Endothelial cell of umbilical vein (primary cell): ENCODE data around the gene ZNF23. TPM values are rescaled to one million over a fixed set of nuclear protein-coding genes. Genes with fewer than 3 reads are reported as not detected.

Experiments used
- BruUV-seq: library from RNA; stranded (reverse); fragments of 400-500 nt; replicated peaks from 2 replicates; lab custom pipeline; 2021; lab: Mats Ljungman, UMichigan
- CTCF ChIA-PET: fragments of 300-600, 350-600 bp; sonication (Branson Sonifier 250); formaldehyde crosslinking; loops from one replicate; lab custom pipeline; 2021; ENCODE audit warnings: antibody characterized with exemption, inconsistent platforms; lab: Charles Lee
- POLR2A ChIA-PET: fragments of 300-600, 350-600 bp; sonication (Branson Sonifier 250); formaldehyde crosslinking; loops from one replicate; lab custom pipeline; 2021; ENCODE audit warnings: antibody characterized with exemption, inconsistent platforms; lab: Charles Lee
- DNase-seq: peaks from one replicate; pipeline ENCODE4 v3.0.0-alpha.2; 2011; ENCODE audit warnings: low read depth, low spot score
- FAIRE-seq: peaks from 2 replicates; lab custom pipeline; 2011; peaks lifted over from hg19 to GRCh38; lab: Jason Lieb, UNC
- H2AFZ ChIP-seq: 2 replicates; pipeline ENCODE4 v1.6.0; 2012; ENCODE audit warnings: low read depth, low read length, control low read depth, inconsistent platforms
- H3K27ac ChIP-seq: 2 replicates; pipeline ENCODE4 v1.5.1; 2011; ENCODE audit warnings: low read depth, mild to moderate bottlenecking, control low read depth, low read length, moderate library complexity; ENCODE audit not compliant: insufficient read depth
- H3K27me3 ChIP-seq, 2 experiments: 2 replicates each; pipeline versions ENCODE4 v1.6.0 to v1.6.1; 2011; ENCODE audit warnings: low read length in 2 of 2, mixed read lengths in 1 of 2; ENCODE audit not compliant: control insufficient read depth in 2 of 2, insufficient read depth in 2 of 2
- H3K36me3 ChIP-seq, 2 experiments: 2 replicates in 1 of 2; 3 replicates in 1 of 2; pipeline ENCODE4 v1.5.1; 2011; ENCODE audit warnings: low read length in 2 of 2, mild to moderate bottlenecking in 1 of 2, moderate library complexity in 1 of 2; ENCODE audit not compliant: control insufficient read depth in 2 of 2, insufficient read depth in 2 of 2; ENCODE audit errors: extremely low read depth in 1 of 2
- H3K4me1 ChIP-seq: 3 replicates; pipeline ENCODE4 v1.5.1; 2011; ENCODE audit warnings: mild to moderate bottlenecking, low read length; ENCODE audit not compliant: control insufficient read depth, insufficient read depth; ENCODE audit errors: extremely low read depth
- H3K4me2 ChIP-seq: 2 replicates; pipeline ENCODE4 v1.6.1; 2011; ENCODE audit warnings: low read length, control low read depth, mixed read lengths; ENCODE audit not compliant: insufficient read depth
- H3K4me3 ChIP-seq, 3 experiments: fragments of 200-600 bp in 1 of 3; sonication (generic), shearing (Covaris generic) in 1 of 3; replicated peaks in 1 of 3; 2 replicates each; pipeline ENCODE4 v1.5.1; 2011 to 2016; ENCODE audit warnings: control low read depth in 3 of 3, low read length in 3 of 3, mild to moderate bottlenecking in 2 of 3, inconsistent platforms in 1 of 3, low read depth in 1 of 3, moderate library complexity in 1 of 3; ENCODE audit not compliant: insufficient read depth in 1 of 3
- H3K79me2 ChIP-seq: 2 replicates; pipeline ENCODE4 v1.6.0; 2012; ENCODE audit warnings: low read length, inconsistent platforms; ENCODE audit not compliant: control insufficient read depth, insufficient read depth
- H3K9ac ChIP-seq: replicated peaks from 2 replicates; pipeline ENCODE3; 2011; ENCODE audit warnings: low read length, control low read depth; ENCODE audit not compliant: insufficient read depth; ENCODE audit errors: extremely low read depth
- H3K9me1 ChIP-seq: replicated peaks from 3 replicates; pipeline ENCODE4 v1.6.0; 2011; ENCODE audit warnings: mild to moderate bottlenecking, low read length; ENCODE audit not compliant: control insufficient read depth, insufficient read depth; ENCODE audit errors: extremely low read depth
- H3K9me3 ChIP-seq: replicated peaks from 2 replicates; pipeline ENCODE4 v1.5.1; 2012; ENCODE audit warnings: low read length, inconsistent platforms; ENCODE audit not compliant: control insufficient read depth, insufficient read depth
- H4K20me1 ChIP-seq: replicated peaks from 2 replicates; pipeline ENCODE3; 2011; ENCODE audit warnings: mild to moderate bottlenecking, low read length; ENCODE audit not compliant: control insufficient read depth, insufficient read depth; ENCODE audit errors: extremely low read depth
- FOS ChIP-seq: IDR thresholded peaks from 2 replicates; pipeline ENCODE4 v1.6.1; 2011; ENCODE audit warnings: mild to moderate bottlenecking, low read length, moderate library complexity, borderline replicate concordance; ENCODE audit not compliant: insufficient read depth
- GATA2 ChIP-seq: IDR thresholded peaks from 2 replicates; pipeline ENCODE4 v1.7.0; 2011; ENCODE audit warnings: low read depth, mild to moderate bottlenecking, moderate library complexity, mixed read lengths, low read length; ENCODE audit not compliant: insufficient read length, insufficient read depth
- MYC ChIP-seq: IDR thresholded peaks from one replicate; pipeline ENCODE4 v1.6.1; 2011; ENCODE audit warnings: mild to moderate bottlenecking, low read depth, low read length
- dilution Hi-C: fragments of 300-500 bp; cut with MboI; formaldehyde crosslinking; loops from one replicate; pipeline ENCODE4 v1.15.0; 2019; ENCODE audit warnings: low sequenced_read_pairs; ENCODE audit not compliant: extremely low pct_ligation_motif_present
- intact Hi-C: fragments of 100-400 bp; cut with micrococcal nuclease; formaldehyde crosslinking; loops from one replicate; pipeline ENCODE4 v1.10.0; 2022
- polyA plus RNA-seq, 4 experiments: library from polyadenylated mRNA; depleted of rRNA in 3 of 4; stranded (reverse) in 3 of 4; unstranded in 1 of 4; fragments of >200 nt; gene quantifications; 2 replicates each; pipeline versions ENCODE4 v1.2.1 to v1.2.3, GENCODE V29; 2011 to 2012; ENCODE audit warnings: missing spikeins in 1 of 4
- total RNA-seq: library from RNA; stranded (reverse); gene quantifications from 2 replicates; pipeline ENCODE4 v1.2.3, GENCODE V29; 2021
- TF ChIP-seq, protein P1 (sequence below): IDR thresholded peaks from 2 replicates; pipeline ENCODE4 v1.6.1; 2011; ENCODE audit not compliant: insufficient read depth, insufficient read length
- TF ChIP-seq, protein P2 (sequence below), 2 donors: IDR thresholded peaks; 1 replicate in 1 of 2; 2 replicates in 1 of 2; pipeline ENCODE4 v1.5.1; 2011; ENCODE audit warnings: low read length in 2 of 2, mild to moderate bottlenecking in 2 of 2, moderate library complexity in 2 of 2, control low read depth in 1 of 2, inconsistent platforms in 1 of 2, low read depth in 1 of 2; ENCODE audit not compliant: insufficient read depth in 1 of 2; ENCODE audit errors: extremely low read depth in 1 of 2

The ZNF23 gene
- total and polyA plus RNA-seq, 2 donors (not counting 3 experiments of a cell fraction or from before 2014, with no cell fraction given), result 2.1 to 6.4 TPM

DNA sequence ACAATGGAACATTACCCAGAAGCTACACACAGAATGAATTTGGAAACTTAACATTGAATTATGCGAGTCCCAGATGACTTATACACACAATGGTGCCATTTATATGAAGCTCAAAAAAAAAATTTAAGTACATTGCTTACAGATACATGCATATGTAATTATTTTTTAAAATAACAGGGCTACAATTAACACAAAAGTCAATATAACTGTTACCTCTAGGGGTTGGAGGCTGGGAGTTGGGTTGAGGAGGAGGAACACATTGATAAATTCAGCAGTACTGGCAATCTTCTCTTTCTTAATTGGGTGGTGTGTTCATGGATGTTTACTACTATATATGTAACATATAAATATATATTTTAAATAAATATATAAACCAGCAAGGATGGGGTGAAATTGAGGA is 1.1 kb downstream of the ZNF23 start:
- no peak for TF ChIP-seq GATA2
- TF ChIP-seq, protein P1, sequence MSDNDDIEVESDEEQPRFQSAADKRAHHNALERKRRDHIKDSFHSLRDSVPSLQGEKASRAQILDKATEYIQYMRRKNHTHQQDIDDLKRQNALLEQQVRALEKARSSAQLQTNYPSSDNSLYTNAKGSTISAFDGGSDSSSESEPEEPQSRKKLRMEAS, result no peak
- TF ChIP-seq, protein P2, sequence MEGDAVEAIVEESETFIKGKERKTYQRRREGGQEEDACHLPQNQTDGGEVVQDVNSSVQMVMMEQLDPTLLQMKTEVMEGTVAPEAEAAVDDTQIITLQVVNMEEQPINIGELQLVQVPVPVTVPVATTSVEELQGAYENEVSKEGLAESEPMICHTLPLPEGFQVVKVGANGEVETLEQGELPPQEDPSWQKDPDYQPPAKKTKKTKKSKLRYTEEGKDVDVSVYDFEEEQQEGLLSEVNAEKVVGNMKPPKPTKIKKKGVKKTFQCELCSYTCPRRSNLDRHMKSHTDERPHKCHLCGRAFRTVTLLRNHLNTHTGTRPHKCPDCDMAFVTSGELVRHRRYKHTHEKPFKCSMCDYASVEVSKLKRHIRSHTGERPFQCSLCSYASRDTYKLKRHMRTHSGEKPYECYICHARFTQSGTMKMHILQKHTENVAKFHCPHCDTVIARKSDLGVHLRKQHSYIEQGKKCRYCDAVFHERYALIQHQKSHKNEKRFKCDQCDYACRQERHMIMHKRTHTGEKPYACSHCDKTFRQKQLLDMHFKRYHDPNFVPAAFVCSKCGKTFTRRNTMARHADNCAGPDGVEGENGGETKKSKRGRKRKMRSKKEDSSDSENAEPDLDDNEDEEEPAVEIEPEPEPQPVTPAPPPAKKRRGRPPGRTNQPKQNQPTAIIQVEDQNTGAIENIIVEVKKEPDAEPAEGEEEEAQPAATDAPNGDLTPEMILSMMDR (IDR thresholded peaks at IDR 0.05; ENCODE audit: extremely low read depth in 1 of 2, insufficient read depth in 1 of 2, low read depth in 1 of 2, low read length in 2 of 2), result no peak
- no peak for TF ChIP-seq MYC
- ChIA-PET CTCF (interaction anchor here (0.7 to 1.4 kb wide), 6 partner anchors 18 to 104 kb away, joined by 3 to 5 read pairs (median 4); no protein-coding TSS in a partner anchor), POLR2A (interaction anchor here (1.3 kb wide), 1 partner anchor 23 kb away, joined by 4 read pairs; no protein-coding TSS in a partner anchor)
- H3K4me3 ChIP-seq, result peak overlapping the region in 1 of 3 experiments; percentile 82
- H3K9me3 ChIP-seq, result no peaks in the 10 kb centered on the region
- H3K27me3 ChIP-seq, result no peaks in the 10 kb centered on the region
- no peak overlapping the region for H3K27ac ChIP-seq
- H3K9me1 ChIP-seq, result no peaks in the 10 kb centered on the region
- DNase-seq, result no peak
- H3K36me3 ChIP-seq, result no peaks in the 10 kb centered on the region
- H3K79me2 ChIP-seq, result peaks cover 4% of the 10 kb centered on the region
- intact Hi-C loops (no loop called here), dilution Hi-C loops (no loop called here)
- peak overlapping the region; percentile 84 for H3K4me2 ChIP-seq
- no TSS peak for BruUV-seq
- peaks cover 15% of the 10 kb centered on the region for H3K4me1 ChIP-seq
- H3K9ac ChIP-seq, result peak overlapping the region; percentile 84
- H4K20me1 ChIP-seq, result no peaks in the 10 kb centered on the region
- FAIRE-seq, result no peak
- H2AFZ ChIP-seq, result no peak overlapping the region

DNA sequence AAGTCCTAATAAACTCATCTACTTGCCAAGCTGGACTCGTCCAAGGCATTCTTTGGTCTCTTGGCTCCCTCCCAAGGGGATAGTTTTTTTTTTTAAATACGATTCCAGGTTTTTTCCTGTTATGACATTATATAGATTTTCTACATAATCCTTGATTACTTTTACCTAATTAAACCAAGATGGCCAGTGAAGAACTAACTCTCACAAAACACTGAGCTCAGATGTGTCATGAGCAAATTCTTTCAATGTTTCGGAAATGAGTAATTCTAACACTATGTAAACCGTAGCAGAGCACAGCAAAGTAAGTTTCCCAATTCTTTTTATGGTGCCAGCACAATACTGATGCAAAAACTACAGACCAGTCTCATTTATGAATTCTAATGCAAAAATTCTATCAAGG is 1.8 kb downstream of the ZNF23 start:
- no peak for TF ChIP-seq FOS
- CTCF ChIA-PET, result interaction anchor here (0.7 to 1.4 kb wide), 6 partner anchors 19 to 104 kb away, joined by 3 to 5 read pairs (median 4); no protein-coding TSS in a partner anchor
- H3K4me2 ChIP-seq, result peak overlapping the region; percentile 84

More for the DNA sequence above, 1.8 kb downstream of the ZNF23 start:
- Histone ChIP-seq H3K4me1 (peaks cover 15% of the 10 kb centered on the region), H3K9me3 (no peaks in the 10 kb centered on the region), H3K9me1 (no peaks in the 10 kb centered on the region), H3K79me2 (peaks cover 4% of the 10 kb centered on the region), H3K36me3 (no peaks in the 10 kb centered on the region), H3K4me3 (no peak overlapping the region), H3K9ac (no peak overlapping the region), H3K27ac (no peak overlapping the region), H3K27me3 (no peaks in the 10 kb centered on the region), H2AFZ (no peak overlapping the region), H4K20me1 (no peaks in the 10 kb centered on the region)
- FAIRE-seq (peak; percentile 68), DNase-seq (no peak)
- dilution Hi-C loops, result no loop called here
- no TSS peak for BruUV-seq
- intact Hi-C loops, result no loop called here
- POLR2A ChIA-PET, result interaction anchor here (1.3 kb wide), 1 partner anchor 24 kb away, joined by 4 read pairs; no protein-coding TSS in a partner anchor
